Sciatic nerve (tissue), 2 donors: ENCODE data around the gene ACSS1. TPM values are rescaled to one million over a fixed set of nuclear protein-coding genes. Genes with fewer than 3 reads are reported as not detected.

Experiments
- ATAC-seq: fragments of 200-7000 bp; cut with Tn5 transposase; one replicate; pipeline ENCODE4 v1.9.1; 2020; ENCODE audit warnings: mild to moderate bottlenecking, moderate library complexity
- DNase-seq: peaks from one replicate; pipeline ENCODE4 v3.0.0-alpha.2; 2020; ENCODE audit warnings: low spot score
- intact Hi-C: fragments of 100-400 bp; cut with DNase I; formaldehyde crosslinking; loops from one replicate; pipeline ENCODE4 v1.14.2; 2022
- total RNA-seq: library from RNA; stranded (reverse); fragmentation: NEBNext Ultra II Directional; extraction: Animal tissue kit (Norgen Biotek cat#: 25700); gene quantifications from one replicate; pipeline ENCODE4 v1.2.1, GENCODE V29; 2021
- donor health status: DM: no; HTN: no; CAD: no.
- donor health status: DM: no; HTN: no; CAD: no.

ACSS1 gene
- total RNA-seq, 1 donor from 2014 or later = 27.4 TPM

DNA sequence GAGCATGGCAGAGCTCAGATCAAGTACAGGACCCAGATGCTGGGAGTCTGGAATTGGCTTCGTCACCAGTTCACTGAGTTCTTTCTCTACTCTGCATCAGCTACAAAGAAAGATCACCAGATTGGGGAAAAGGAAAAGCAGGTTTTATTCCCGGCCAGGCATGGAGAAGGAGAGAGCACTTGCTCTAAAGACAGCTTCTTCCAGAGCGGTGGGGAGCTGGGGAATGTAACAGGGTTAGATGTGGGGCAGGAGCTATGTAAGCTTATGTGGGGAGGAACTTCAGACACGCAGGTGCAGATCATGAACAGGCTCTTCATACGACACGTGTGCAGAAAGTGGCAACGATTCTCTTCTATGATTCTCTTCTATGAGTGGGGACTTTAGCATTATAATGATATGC lies 4.9 kb upstream of the ACSS1 start:
- intact Hi-C loops = loop anchor here (5.0 kb wide), 1 partner anchor 66 kb away; no protein-coding TSS in a partner anchor
- DNase-seq (peak; percentile 32), ATAC-seq (no peak)

GRCh38 chr20:25061821-25062530 lies 4.0 kb upstream of the ACSS1 start:
- DNase-seq = peak; percentile 39
- ATAC-seq = no peak
- intact Hi-C loops = loop anchor here (5.0 kb wide), 1 partner anchor 65 kb away; no protein-coding TSS in a partner anchor

DNA sequence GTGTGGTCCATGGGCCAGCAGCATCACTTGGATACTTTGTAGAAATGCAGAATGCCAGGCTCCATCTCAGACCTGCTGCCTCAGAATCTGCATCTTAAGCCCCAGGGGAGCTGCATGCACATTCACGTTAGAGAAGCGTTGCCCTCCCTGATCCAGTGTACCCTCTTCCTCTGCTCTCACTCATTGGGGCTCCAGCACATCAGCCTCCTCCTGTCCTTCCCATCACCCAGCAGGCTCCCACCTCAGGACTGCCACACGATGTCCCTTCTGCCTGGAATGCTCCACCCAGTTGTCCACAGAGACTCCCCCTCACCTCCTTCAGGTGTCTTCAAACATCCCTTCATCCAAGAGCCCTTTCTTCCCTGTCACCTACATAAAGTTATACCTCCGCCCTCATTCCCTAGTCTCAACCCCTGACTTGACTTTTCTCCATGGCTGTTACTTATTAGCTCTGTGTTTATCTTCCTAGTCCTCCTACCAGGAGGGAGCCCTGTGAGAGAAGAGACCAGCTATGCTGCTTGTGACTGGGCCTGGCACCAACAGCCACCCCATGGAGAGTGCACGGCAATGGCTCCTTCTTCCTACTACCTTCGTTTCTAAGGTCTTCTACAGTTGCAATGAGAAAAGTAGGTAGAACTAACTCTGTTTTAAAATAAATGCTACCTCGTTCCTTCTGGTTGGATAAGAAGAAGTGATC lies 3.3 kb upstream of the ACSS1 start:
- DNase-seq = peak; percentile 46
- ATAC-seq = no peak
- intact Hi-C loops = loop anchor here (5.0 kb wide), 1 partner anchor 64 kb away; no protein-coding TSS in a partner anchor

- no peak for ATAC-seq
- DNase-seq = peak; percentile 50
- intact Hi-C loops = loop anchor here (5.0 kb wide), 1 partner anchor 63 kb away; no protein-coding TSS in a partner anchor
Observed at GRCh38 chr20:25059866-25060465, 2.0 kb upstream of the ACSS1 start.

GRCh38 chr20:25058847-25059810 lies 1.2 kb upstream of the ACSS1 start:
- peak; percentile 47 for ATAC-seq
- intact Hi-C loops = no loop called here
- DNase-seq = peak; percentile 66

GRCh38 chr20:25057234-25058050 lies 497 bp downstream of the ACSS1 start:
- DNase-seq (peak; percentile 85), ATAC-seq (peak; percentile 61)
- intact Hi-C loops = no loop called here

GRCh38 chr20:25056690-25057233 lies 1.2 kb downstream of the ACSS1 start:
- intact Hi-C loops = no loop called here
- ATAC-seq (no peak), DNase-seq (peak; percentile 60)

GRCh38 chr20:25055711-25056495 lies 2.0 kb downstream of the ACSS1 start:
- intact Hi-C loops = no loop called here
- DNase-seq = peak; percentile 42
- ATAC-seq = no peak

GRCh38 chr20:25054995-25055629 lies 2.8 kb downstream of the ACSS1 start:
- intact Hi-C loops = no loop called here
- DNase-seq = peak; percentile 52
- no peak for ATAC-seq

- intact Hi-C loops = no loop called here
- ATAC-seq (no peak), DNase-seq (peak; percentile 47)
Observed at GRCh38 chr20:25054096-25054820, 3.7 kb downstream of the ACSS1 start.

- DNase-seq = peak; percentile 70
- peak; percentile 64 for ATAC-seq
- intact Hi-C loops = no loop called here
Observed at GRCh38 chr20:25053255-25054031, 4.5 kb downstream of the ACSS1 start.

DNA sequence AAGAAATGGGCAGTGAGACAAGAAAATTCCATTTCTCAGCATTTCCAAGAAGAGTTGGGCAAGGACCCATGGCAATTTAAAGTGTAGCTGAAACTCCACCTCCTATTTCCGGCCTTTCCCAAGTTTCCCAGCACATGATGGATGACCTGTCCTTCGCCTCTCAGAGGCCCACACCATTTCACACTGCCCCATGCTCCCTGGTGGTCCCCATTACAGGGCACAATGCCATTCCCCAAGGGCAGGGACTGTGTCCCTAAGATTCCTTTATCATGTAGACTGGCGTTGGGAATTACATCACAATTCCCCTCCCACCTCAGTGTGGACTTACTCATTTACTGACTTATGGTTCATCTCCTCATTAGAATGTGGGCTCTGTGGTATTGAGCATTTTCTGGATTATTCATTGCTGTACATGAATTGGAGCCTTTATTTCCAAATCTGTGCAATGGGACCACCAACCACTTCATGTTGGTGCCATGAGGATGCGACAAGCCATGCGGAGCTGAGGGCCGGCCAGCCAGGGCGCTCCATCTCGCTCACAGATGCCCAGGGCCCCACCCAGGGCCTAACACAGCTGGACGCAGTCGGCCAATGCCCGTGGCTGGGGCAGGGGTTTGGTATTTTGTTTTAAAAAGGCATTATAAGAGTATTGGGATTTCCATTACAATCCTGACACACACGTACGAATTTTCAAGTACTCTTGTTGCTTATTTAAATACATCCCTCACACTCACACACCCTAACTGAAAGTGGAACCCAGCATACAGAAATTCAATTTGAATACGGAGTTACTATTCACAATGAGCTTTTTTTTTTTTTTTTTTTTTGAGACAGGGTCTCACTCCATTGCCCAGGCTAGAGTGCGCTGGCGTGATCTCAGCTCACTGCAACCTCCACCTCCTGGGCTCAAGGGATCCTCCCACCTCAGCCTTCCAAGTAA lies 5.4 kb downstream of the ACSS1 start:
- DNase-seq (peak; percentile 60), ATAC-seq (peak; percentile 69)
- intact Hi-C loops = no loop called here

GRCh38 chr20:25051386-25052155 lies 6.4 kb downstream of the ACSS1 start:
- DNase-seq (peak; percentile 49), ATAC-seq (no peak)
- intact Hi-C loops = no loop called here
